Activated naive CD4-positive, alpha-beta T cell (primary cell): ENCODE data around the gene SPON2.
"Not testable (repeated sequence)": the region's sequence is repeated elsewhere in the genome, so short reads cannot be mapped to it uniquely, and the experiment has no call there.

Experiments used
- DNase-seq, 4 experiments: peaks; one replicate each; lab custom pipeline; 2025; lab: John Stamatoyannopoulos, UW

SPON2 gene

GRCh38 chr4:1151541-1151940, 20.8 kb downstream of the SPON2 start:
- DNase-seq, result no peak

- DNase-seq, result no peak
Measured at GRCh38 chr4:1150875-1151274, 21.5 kb downstream of the SPON2 start.

GRCh38 chr4:1139860-1140259, 32.5 kb downstream of the SPON2 start:
- no peak for DNase-seq

- no peak for DNase-seq
Measured at GRCh38 chr4:1137850-1138249, 34.5 kb downstream of the SPON2 start.

- DNase-seq, result no peak
Measured at GRCh38 chr4:1137063-1137776, 35.2 kb downstream of the SPON2 start.

GRCh38 chr4:1136048-1136447, 36.3 kb downstream of the SPON2 start:
- no peak for DNase-seq

GRCh38 chr4:1133033-1133432, 39.4 kb downstream of the SPON2 start:
- no peak for DNase-seq

GRCh38 chr4:1130316-1131186, 41.8 kb downstream of the SPON2 start:
- DNase-seq, result peak; percentile 37 to 70 (median 49)

GRCh38 chr4:1126506-1126905, 45.9 kb downstream of the SPON2 start:
- no peak for DNase-seq

- DNase-seq, result not testable (repeated sequence)
Measured at GRCh38 chr4:1125466-1125865, 46.9 kb downstream of the SPON2 start.

GRCh38 chr4:1124818-1125217, 47.6 kb downstream of the SPON2 start:
- DNase-seq, result no peak

GRCh38 chr4:1122505-1122904, 49.9 kb downstream of the SPON2 start:
- DNase-seq, result no peak
